ENCODE data around the gene CCNI2.

DNA sequence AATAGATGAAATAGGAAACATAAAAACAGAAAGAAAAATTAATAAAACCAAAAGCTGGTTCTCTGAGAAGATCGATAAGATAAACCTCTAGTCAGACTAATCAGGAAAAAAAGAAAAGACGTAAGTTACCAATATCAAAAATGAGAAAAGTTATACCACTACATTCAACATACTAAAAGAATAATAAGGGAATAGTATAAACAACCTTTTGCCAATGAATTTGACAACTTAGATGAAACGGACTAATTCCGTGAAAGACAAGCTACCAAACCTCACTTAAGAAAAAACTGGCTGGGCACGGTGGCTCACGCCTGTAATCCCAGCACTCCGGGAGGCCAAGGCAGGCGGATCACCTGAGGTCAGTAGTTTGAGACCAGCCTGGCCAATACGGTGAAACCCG is 17.3 kb upstream of the CCNI2 start:
- TF ChIP-seq, protein P1, sequence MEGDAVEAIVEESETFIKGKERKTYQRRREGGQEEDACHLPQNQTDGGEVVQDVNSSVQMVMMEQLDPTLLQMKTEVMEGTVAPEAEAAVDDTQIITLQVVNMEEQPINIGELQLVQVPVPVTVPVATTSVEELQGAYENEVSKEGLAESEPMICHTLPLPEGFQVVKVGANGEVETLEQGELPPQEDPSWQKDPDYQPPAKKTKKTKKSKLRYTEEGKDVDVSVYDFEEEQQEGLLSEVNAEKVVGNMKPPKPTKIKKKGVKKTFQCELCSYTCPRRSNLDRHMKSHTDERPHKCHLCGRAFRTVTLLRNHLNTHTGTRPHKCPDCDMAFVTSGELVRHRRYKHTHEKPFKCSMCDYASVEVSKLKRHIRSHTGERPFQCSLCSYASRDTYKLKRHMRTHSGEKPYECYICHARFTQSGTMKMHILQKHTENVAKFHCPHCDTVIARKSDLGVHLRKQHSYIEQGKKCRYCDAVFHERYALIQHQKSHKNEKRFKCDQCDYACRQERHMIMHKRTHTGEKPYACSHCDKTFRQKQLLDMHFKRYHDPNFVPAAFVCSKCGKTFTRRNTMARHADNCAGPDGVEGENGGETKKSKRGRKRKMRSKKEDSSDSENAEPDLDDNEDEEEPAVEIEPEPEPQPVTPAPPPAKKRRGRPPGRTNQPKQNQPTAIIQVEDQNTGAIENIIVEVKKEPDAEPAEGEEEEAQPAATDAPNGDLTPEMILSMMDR (conservative IDR thresholded peaks at IDR 0.05 in 1 of 2, IDR thresholded peaks at IDR 0.05 in 1 of 2; ENCODE audit: low read depth in 1 of 2, low read length in 2 of 2), result no peak
- TF ChIP-seq EZH2 (IDR thresholded peaks at IDR 0.05; ENCODE audit: low read length, missing control alignments), result no peak
